ENCODE data around the gene NAA10. TPM values are rescaled to one million over a fixed set of nuclear protein-coding genes. Genes with fewer than 3 reads are reported as not detected.

Gene NAA10
- total and polyA plus RNA-seq, 10 donors = 56.4 to 174 (median 87.8) TPM

- H3K36me3 ChIP-seq = peaks cover 0 to 83% (median 35%) of the 10 kb centered on the region in 6 donors
- intact Hi-C loops (cut with DNase I; ENCODE audit: low total_unique reads) = no loop called here
- TF ChIP-seq POLR2A (IDR thresholded peaks at IDR 0.05) (no peak), POLR2AphosphoS5 (IDR thresholded peaks at IDR 0.05) (no peak)
- TF ChIP-seq, protein P1, sequence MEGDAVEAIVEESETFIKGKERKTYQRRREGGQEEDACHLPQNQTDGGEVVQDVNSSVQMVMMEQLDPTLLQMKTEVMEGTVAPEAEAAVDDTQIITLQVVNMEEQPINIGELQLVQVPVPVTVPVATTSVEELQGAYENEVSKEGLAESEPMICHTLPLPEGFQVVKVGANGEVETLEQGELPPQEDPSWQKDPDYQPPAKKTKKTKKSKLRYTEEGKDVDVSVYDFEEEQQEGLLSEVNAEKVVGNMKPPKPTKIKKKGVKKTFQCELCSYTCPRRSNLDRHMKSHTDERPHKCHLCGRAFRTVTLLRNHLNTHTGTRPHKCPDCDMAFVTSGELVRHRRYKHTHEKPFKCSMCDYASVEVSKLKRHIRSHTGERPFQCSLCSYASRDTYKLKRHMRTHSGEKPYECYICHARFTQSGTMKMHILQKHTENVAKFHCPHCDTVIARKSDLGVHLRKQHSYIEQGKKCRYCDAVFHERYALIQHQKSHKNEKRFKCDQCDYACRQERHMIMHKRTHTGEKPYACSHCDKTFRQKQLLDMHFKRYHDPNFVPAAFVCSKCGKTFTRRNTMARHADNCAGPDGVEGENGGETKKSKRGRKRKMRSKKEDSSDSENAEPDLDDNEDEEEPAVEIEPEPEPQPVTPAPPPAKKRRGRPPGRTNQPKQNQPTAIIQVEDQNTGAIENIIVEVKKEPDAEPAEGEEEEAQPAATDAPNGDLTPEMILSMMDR (IDR thresholded peaks at IDR 0.05 in 8 of 11, conservative IDR thresholded peaks at IDR 0.05 in 3 of 11) = no peak
- no peaks in the 10 kb centered on the region for H3K9me3 ChIP-seq
- H3K27ac ChIP-seq = no peak overlapping the region
- DNase-seq = no peak
- peaks cover 0 to 24% (median 0%) of the 10 kb centered on the region in 7 donors for H3K27me3 ChIP-seq (replicated peaks in 1 of 7)
- 93 to 100% (median 96%) methylated on average over 2 to 25 of the region's 25 CpGs for WGBS, 5 donors
- peaks cover 0 to 19% (median 5%) of the 10 kb centered on the region in 6 donors for H3K4me1 ChIP-seq
- no peak overlapping the region for H3K4me3 ChIP-seq
Observed at GRCh38 chrX:153909980-153910360, 24.9 kb downstream of the NAA10 start.

DNA sequence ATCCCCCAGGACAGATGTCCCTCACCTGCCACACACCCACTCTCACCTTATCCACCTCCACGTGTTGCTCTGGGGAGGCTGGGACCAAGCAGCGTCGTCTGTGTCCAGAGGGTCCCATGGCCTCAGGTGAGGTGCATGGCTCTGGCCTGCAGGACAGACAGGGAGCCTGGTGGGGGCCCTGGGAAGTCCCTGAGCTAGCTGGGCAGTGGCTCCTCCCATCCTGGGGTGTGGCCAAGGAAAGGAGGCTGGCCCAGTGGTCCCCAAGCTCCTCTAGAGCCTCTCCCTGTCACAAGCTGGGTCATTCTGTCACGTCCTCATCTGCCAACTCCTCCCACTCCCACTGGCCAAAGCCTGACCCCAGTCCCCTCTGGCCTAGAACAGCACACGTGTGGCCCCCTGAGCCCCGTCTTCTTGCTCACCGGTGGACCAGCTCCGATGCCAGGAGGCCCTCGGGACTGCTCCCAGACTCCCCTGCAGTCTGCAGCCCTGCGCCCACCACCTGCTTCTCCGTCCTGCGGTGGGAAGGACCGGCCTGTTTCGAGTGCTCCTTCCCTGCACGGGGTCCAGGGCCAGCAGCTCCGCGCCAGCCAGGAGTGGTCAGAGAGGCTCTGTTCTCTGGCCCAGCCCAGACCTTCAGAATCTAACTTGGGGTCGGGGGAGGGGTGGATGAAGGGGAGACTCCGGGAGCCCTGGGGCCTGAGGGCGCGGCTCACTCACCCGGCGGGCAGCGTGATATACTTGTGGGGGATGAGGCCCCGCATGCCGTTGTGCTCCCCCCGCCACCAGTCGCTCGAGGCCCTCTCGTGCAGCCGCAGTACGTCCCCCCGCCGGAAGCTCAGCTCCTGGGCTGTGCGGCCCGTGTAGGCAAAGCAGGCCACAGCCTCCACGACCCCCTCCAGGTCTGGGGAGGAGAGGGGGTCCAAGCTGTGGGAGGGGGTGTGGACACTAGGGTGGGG is 25.5 kb downstream of the NAA10 start:
- H3K4me3 ChIP-seq = no peak overlapping the region
- H3K36me3 ChIP-seq = peaks cover 0 to 76% (median 35%) of the 10 kb centered on the region in 6 donors
- intact Hi-C loops (cut with DNase I; ENCODE audit: low total_unique reads) = no loop called here
- peak in 1 of 3 donors; percentile 26 for TF ChIP-seq POLR2AphosphoS5 (IDR thresholded peaks at IDR 0.05)
- TF ChIP-seq, protein P1 (IDR thresholded peaks at IDR 0.05 in 8 of 11, conservative IDR thresholded peaks at IDR 0.05 in 3 of 11) = no peak
- H3K4me1 ChIP-seq = peaks cover under 1 to 26% (median 12%) of the 10 kb centered on the region in 6 donors
- no peaks in the 10 kb centered on the region for H3K9me3 ChIP-seq
- peak overlapping the region in 1 of 8 donors; percentile 15 for H3K27ac ChIP-seq
- 73 to 87% (median 85%) methylated on average over 19 to 37 of the region's 37 CpGs; no CpG with 5 or more reads in 1 of the 5 donors for WGBS, 5 donors
- peaks cover 0 to 24% (median 0%) of the 10 kb centered on the region in 7 donors for H3K27me3 ChIP-seq (replicated peaks in 1 of 7)
- DNase-seq = peak; percentile 76

DNA sequence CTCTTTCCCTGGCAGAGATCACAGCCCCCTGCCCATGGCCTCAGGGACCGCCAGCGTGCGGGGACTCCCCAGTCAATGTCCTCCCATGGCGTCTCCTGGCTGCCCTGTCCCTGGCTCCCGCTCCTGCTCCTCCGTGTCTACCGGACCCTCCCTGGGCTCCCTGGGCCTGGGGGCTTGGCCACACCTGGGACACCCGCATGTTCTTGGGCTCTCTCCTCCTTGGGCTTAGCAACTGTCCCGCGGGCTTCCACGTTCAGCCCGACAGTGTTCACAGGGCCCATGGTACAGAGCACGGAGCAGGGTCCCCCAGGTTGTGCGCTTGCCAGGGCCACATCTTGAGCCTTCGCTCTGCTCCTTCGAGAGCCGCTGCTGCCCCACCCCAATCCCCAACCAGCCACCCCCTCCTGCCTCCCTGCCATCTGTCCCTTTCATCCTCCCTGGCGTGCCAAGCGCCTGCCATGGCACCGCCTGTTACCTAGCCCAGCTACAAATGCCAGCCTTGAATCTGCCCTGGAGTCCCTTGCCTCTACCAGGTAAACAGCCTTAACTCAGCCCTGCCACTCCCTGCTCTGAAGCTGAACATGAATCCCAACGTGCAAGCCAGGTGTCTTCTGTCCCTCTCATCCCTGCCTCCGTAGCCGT is 26.5 kb downstream of the NAA10 start:
- intact Hi-C loops (cut with DNase I; ENCODE audit: low total_unique reads) = no loop called here
- no peak overlapping the region for H3K4me3 ChIP-seq
- peaks cover 6 to 36% (median 20%) of the 10 kb centered on the region in 6 donors for H3K4me1 ChIP-seq
- no peak for DNase-seq
- peaks cover 0 to 66% (median 29%) of the 10 kb centered on the region in 6 donors for H3K36me3 ChIP-seq
- H3K27ac ChIP-seq = no peak overlapping the region
- peaks cover 0 to 22% (median 0%) of the 10 kb centered on the region in 7 donors for H3K27me3 ChIP-seq (replicated peaks in 1 of 7)
- WGBS, 5 donors = 89 to 98% (median 92%) methylated on average over 6 to 23 of the region's 23 CpGs
- peak in 1 of 3 donors; percentile 2 for TF ChIP-seq POLR2AphosphoS5 (IDR thresholded peaks at IDR 0.05)
- TF ChIP-seq, protein P1 (IDR thresholded peaks at IDR 0.05 in 8 of 11, conservative IDR thresholded peaks at IDR 0.05 in 3 of 11) = no peak
- no peaks in the 10 kb centered on the region for H3K9me3 ChIP-seq

Data from spleen (tissue), 11 donors.